Osteoblast (primary cell): ENCODE data around the gene CAPN12. TPM values are rescaled to one million over a fixed set of nuclear protein-coding genes. Genes with fewer than 3 reads are reported as not detected.
A peak's percentile ranks its signal among the peaks of the same experiment; 100 is the strongest.

Experiments used
- DNase-seq: peaks from one replicate; pipeline ENCODE4 v3.0.0; 2011; ENCODE audit warnings: low spot score, mixed read lengths; ENCODE audit not compliant: insufficient read length; ENCODE audit errors: missing footprints
- H2AFZ ChIP-seq: 2 replicates; pipeline ENCODE4 v1.6.0; 2011; ENCODE audit warnings: mild to moderate bottlenecking, low read length
- H3K27ac ChIP-seq: 2 replicates; pipeline ENCODE4 v1.5.1; 2011; ENCODE audit warnings: mild to moderate bottlenecking, low read depth, low read length, moderate library complexity
- H3K27me3 ChIP-seq: 2 replicates; pipeline ENCODE4 v1.6.0; 2012; ENCODE audit warnings: mild to moderate bottlenecking, control low read depth, inconsistent platforms, low read length, moderate library complexity; ENCODE audit not compliant: insufficient read depth
- H3K36me3 ChIP-seq: 2 replicates; pipeline ENCODE4 v1.5.1; 2011; ENCODE audit warnings: mild to moderate bottlenecking, low read length, control low read depth, moderate library complexity; ENCODE audit not compliant: insufficient read depth
- H3K4me1 ChIP-seq: 2 replicates; pipeline ENCODE4 v1.5.1; 2011; ENCODE audit warnings: mild to moderate bottlenecking, low read length, control low read depth, moderate library complexity; ENCODE audit not compliant: insufficient read depth
- H3K4me2 ChIP-seq: 2 replicates; pipeline ENCODE4 v1.6.0; 2011; ENCODE audit warnings: mild to moderate bottlenecking, low read length; ENCODE audit not compliant: insufficient read depth
- H3K4me3 ChIP-seq: fragments of 200-600 bp; sonication (generic); 3 replicates; pipeline ENCODE4 v1.5.1; 2012; ENCODE audit warnings: mild to moderate bottlenecking, low read length, inconsistent platforms; ENCODE audit not compliant: insufficient read depth
- H3K79me2 ChIP-seq: 2 replicates; pipeline ENCODE4 v1.6.0; 2012; ENCODE audit warnings: mild to moderate bottlenecking, low read length, control low read depth, inconsistent platforms; ENCODE audit not compliant: insufficient read depth
- H3K9me3 ChIP-seq: 2 replicates; pipeline ENCODE4 v1.5.1; 2011; ENCODE audit warnings: low read depth, low read length, control low read depth
- H4K20me1 ChIP-seq: 2 replicates; pipeline ENCODE4 v1.6.0; 2012; ENCODE audit warnings: mild to moderate bottlenecking, low read length, control low read depth; ENCODE audit not compliant: insufficient read depth
- CTCF ChIP-seq: IDR thresholded peaks from 2 replicates; pipeline ENCODE4 v1.5.1; 2011; ENCODE audit warnings: mild to moderate bottlenecking, low read depth, low read length, moderate library complexity; ENCODE audit errors: extremely low read depth
- total RNA-seq: library from RNA; depleted of rRNA; stranded (reverse); fragments of >200 nt; gene quantifications from 2 replicates; pipeline ENCODE4 v1.2.3, GENCODE V29; 2012

Gene CAPN12
- total RNA-seq, 1 donor: not detected

- TF ChIP-seq CTCF: no peak
- Histone ChIP-seq H3K27me3 (no peaks in the 10 kb centered on the region), H3K79me2 (peaks cover 100% of the 10 kb centered on the region), H3K4me2 (no peak overlapping the region), H2AFZ (no peak overlapping the region), H3K9me3 (no peaks in the 10 kb centered on the region), H3K4me1 (peaks cover 27% of the 10 kb centered on the region), H3K36me3 (peaks cover 76% of the 10 kb centered on the region), H3K4me3 (no peak overlapping the region), H3K27ac (no peak overlapping the region), H4K20me1 (peaks cover 71% of the 10 kb centered on the region)
- DNase-seq: peak; percentile 61
Measured at GRCh38 chr19:38697197-38697596, 47.1 kb downstream of the CAPN12 start.

GRCh38 chr19:38696729-38697055 is 47.6 kb downstream of the CAPN12 start:
- H3K4me1 ChIP-seq: peaks cover 29% of the 10 kb centered on the region
- H3K36me3 ChIP-seq: peaks cover 73% of the 10 kb centered on the region
- peaks cover 100% of the 10 kb centered on the region for H3K79me2 ChIP-seq
- DNase-seq: peak; percentile 30
- H3K27ac ChIP-seq: no peak overlapping the region
- H3K27me3 ChIP-seq: no peaks in the 10 kb centered on the region
- H2AFZ ChIP-seq: no peak overlapping the region
- peaks cover 67% of the 10 kb centered on the region for H4K20me1 ChIP-seq
- H3K9me3 ChIP-seq: no peaks in the 10 kb centered on the region
- no peak overlapping the region for H3K4me3 ChIP-seq
- no peak overlapping the region for H3K4me2 ChIP-seq
- no peak for TF ChIP-seq CTCF

- no peak for TF ChIP-seq CTCF
- Histone ChIP-seq H3K79me2 (peaks cover 99% of the 10 kb centered on the region), H3K27me3 (no peaks in the 10 kb centered on the region), H3K4me1 (peaks cover 27% of the 10 kb centered on the region), H3K4me3 (no peak overlapping the region), H3K27ac (peak overlapping the region; percentile 7), H3K4me2 (no peak overlapping the region), H2AFZ (no peak overlapping the region), H4K20me1 (peaks cover 63% of the 10 kb centered on the region), H3K36me3 (peaks cover 67% of the 10 kb centered on the region), H3K9me3 (no peaks in the 10 kb centered on the region)
- DNase-seq: peak; percentile 62
Measured at GRCh38 chr19:38695832-38696728, 48.2 kb downstream of the CAPN12 start.

GRCh38 chr19:38695317-38695683 is 49.0 kb downstream of the CAPN12 start:
- Histone ChIP-seq H2AFZ (no peak overlapping the region), H3K9me3 (no peaks in the 10 kb centered on the region), H3K27ac (peak overlapping the region; percentile 81), H3K27me3 (no peaks in the 10 kb centered on the region), H3K79me2 (peaks cover 99% of the 10 kb centered on the region), H3K4me2 (no peak overlapping the region), H3K4me3 (no peak overlapping the region), H3K4me1 (peaks cover 32% of the 10 kb centered on the region), H4K20me1 (peaks cover 55% of the 10 kb centered on the region), H3K36me3 (peaks cover 59% of the 10 kb centered on the region)
- TF ChIP-seq CTCF: no peak
- peak; percentile 15 for DNase-seq
